Heart right ventricle (tissue), 16 donors: ENCODE measurements around the gene CD80. TPM values are rescaled to one million over a fixed set of nuclear protein-coding genes. Genes with fewer than 3 reads are reported as not detected.

Source experiments
- ATAC-seq, 8 donors: fragments of 200-7000 bp; cut with Tn5 transposase; one replicate each; pipeline ENCODE4 v1.9.1; 2020; ENCODE audit warnings: mild to moderate bottlenecking in 8 of 8, moderate library complexity in 8 of 8, moderate number of reproducible peaks in 1 of 8
- DNase-seq, 2 donors: peaks; one replicate each; pipeline ENCODE4 v3.0.0-alpha.2; 2020
- H3K27ac ChIP-seq, 10 donors: fragments of 200-600 bp; sonication (generic) in 2 of 10; one replicate each; pipeline versions ENCODE4 v1.5.0 to v1.8.0; 2020 to 2022; ENCODE audit warnings: mild to moderate bottlenecking in 3 of 10
- H3K27me3 ChIP-seq, 7 donors: fragments of 200-600 bp; one replicate each; pipeline ENCODE4 v1.8.0; 2021 to 2022; ENCODE audit warnings: mild to moderate bottlenecking in 2 of 7
- H3K36me3 ChIP-seq, 9 donors: fragments of 200-600 bp; sonication (generic) in 1 of 9; one replicate each; pipeline versions ENCODE4 v1.5.0 to v1.8.0; 2020 to 2022; ENCODE audit warnings: mild to moderate bottlenecking in 2 of 9
- H3K4me1 ChIP-seq, 9 donors: fragments of 200-600 bp; sonication (generic) in 1 of 9; one replicate each; pipeline versions ENCODE4 v1.5.0 to v1.8.0; 2020 to 2022; ENCODE audit warnings: mild to moderate bottlenecking in 4 of 9
- H3K4me3 ChIP-seq, 10 donors: fragments of 200-600 bp; sonication (generic) in 2 of 10; one replicate each; pipeline versions ENCODE4 v1.5.0 to v1.8.0; 2020 to 2022; ENCODE audit warnings: mild to moderate bottlenecking in 7 of 10, moderate library complexity in 2 of 10
- H3K9me3 ChIP-seq, 11 donors: fragments of 200-600 bp in 10 of 11; sonication (generic) in 2 of 11; one replicate each; pipeline versions ENCODE4 v1.5.0 to v1.8.0; 2013 to 2022; ENCODE audit warnings: mild to moderate bottlenecking in 2 of 11, control low read depth in 1 of 11, moderate library complexity in 1 of 11
- CTCF ChIP-seq, 9 donors: fragments of 200-600 bp; sonication (generic) in 2 of 9; IDR thresholded peaks; one replicate each; pipeline versions ENCODE4 v1.5.0 to v1.8.0; 2021 to 2022; ENCODE audit warnings: antibody characterized with exemption in 9 of 9, mild to moderate bottlenecking in 5 of 9, moderate library complexity in 1 of 9
- WGBS, 2 donors: extraction: QIAGEN DNeasy Blood & Tissue Kit; methylation state at CpG; one replicate each; pipeline ENCODE4 v1.1.7; 2013; ENCODE audit warnings: inconsistent platforms in 1 of 2; 5-methylcytosine and 5-hydroxymethylcytosine counted together
- intact Hi-C, 10 donors: fragments of 100-400 bp; cut with DNase I; formaldehyde crosslinking; loops; one replicate each; pipeline versions ENCODE4 v1.11.1 to v1.14.2; 2022
- polyA plus RNA-seq, 2 donors: library from polyadenylated mRNA; stranded (reverse); fragments of 200-250 nt; gene quantifications; one replicate each; pipeline ENCODE4 v1.2.3, GENCODE V29; 2013
- total RNA-seq, 10 donors: library from RNA; stranded (reverse); fragmentation: NEBNext Ultra II Directional in 3 of 10; extraction: Animal tissue kit (Norgen Biotek cat#: 25700) in 3 of 10; gene quantifications; one replicate each; pipeline versions ENCODE4 v1.2.1 to v1.2.4, GENCODE V29; 2021 to 2023
- donor health status: Arrhythmogenic right ventricular cardiomyopathy.
- donor health status: ischemic (EF 13 %, LVEDD 7.1; RV severe dilation, severe dysfunction).
- donor health status: healthy with polysubstance abuse.
- donor health status: DM: no; HTN: yes; CAD: no.
- donor health status: DM: no; HTN: no; CAD: no.
- donor health status: ischemic (EF 25% LVEDD 6.9; RV normal size, moderate dysfunction).
- donor health status: ischemic (EF 25% LVEDD 5.7; RV mildly dilated, moderate dysfunction).
- donor health status: healthy.
- donor health status: DM: yes; HTN: yes; CAD: no.
- donor health status: Ischemic cardiomyopathy.
- donor health status: ischemic (EF 35%, LVEDD 5.7; RV mildly dilated, moderate dysfunction).
- donor health status: nonischemic (EF 11% LVEDD 7.7; RV severe dilation, severe dysfunction).
- donor health status: DM: yes; HTN: yes; CAD: no.
- donor health status: PGD.
- donor health status: ischemic (EF 29% LVEDD 5.4; RV normal size, mild dysfunction).
- donor health status: nonischemic (EF 23%, LVEDD 6.1; RV moderate dilation, normal function).

Gene CD80
- total and polyA plus RNA-seq, 12 donors: 0.01 to 1.6 (median 0.33) TPM; not detected in 6

- Histone ChIP-seq H3K27ac (no peak overlapping the region), H3K27me3 (no peaks in the 10 kb centered on the region), H3K4me3 (no peak overlapping the region), H3K4me1 (no peaks in the 10 kb centered on the region), H3K36me3 (no peaks in the 10 kb centered on the region), H3K9me3 (no peaks in the 10 kb centered on the region)
- intact Hi-C loops: no loop called here
- TF ChIP-seq CTCF (IDR thresholded peaks at IDR 0.05): no peak
- DNase-seq (no peak), ATAC-seq (no peak)
- WGBS, 2 donors: 94 to 96% methylated on average over 4 of the region's 4 CpGs
Measured at GRCh38 chr3:119536757-119537156, 22.7 kb downstream of the CD80 start.

- intact Hi-C loops: no loop called here
Measured at GRCh38 chr3:119534296-119534695, 25.1 kb downstream of the CD80 start.

GRCh38 chr3:119531151-119531550 lies 28.3 kb downstream of the CD80 start:
- H3K27me3 ChIP-seq: no peaks in the 10 kb centered on the region
- DNase-seq (no peak), ATAC-seq (no peak)
- no peak for TF ChIP-seq CTCF (IDR thresholded peaks at IDR 0.05)
- no peak overlapping the region for H3K4me3 ChIP-seq
- no peaks in the 10 kb centered on the region for H3K9me3 ChIP-seq
- H3K4me1 ChIP-seq: no peaks in the 10 kb centered on the region
- H3K36me3 ChIP-seq: peaks cover 0 to 4% (median 0%) of the 10 kb centered on the region in 9 donors
- intact Hi-C loops: no loop called here
- H3K27ac ChIP-seq: no peak overlapping the region
- WGBS, 2 donors: 95% methylated on average over 4 of the region's 4 CpGs

More at GRCh38 chr3:119534296-119534695, 25.1 kb downstream of the CD80 start:
- Histone ChIP-seq H3K9me3 (no peaks in the 10 kb centered on the region), H3K4me1 (no peaks in the 10 kb centered on the region), H3K27ac (no peak overlapping the region), H3K27me3 (no peaks in the 10 kb centered on the region), H3K36me3 (no peaks in the 10 kb centered on the region), H3K4me3 (no peak overlapping the region)
- WGBS, 2 donors: 92 to 100% methylated on average over 1 of the region's 1 CpG
- TF ChIP-seq CTCF (IDR thresholded peaks at IDR 0.05): no peak
- no peak for ATAC-seq
- DNase-seq: no peak

GRCh38 chr3:119530456-119530855 lies 29.0 kb downstream of the CD80 start:
- DNase-seq: no peak
- Histone ChIP-seq H3K9me3 (no peaks in the 10 kb centered on the region), H3K4me3 (no peak overlapping the region), H3K27ac (no peak overlapping the region), H3K4me1 (peaks cover 0 to 1% (median 0%) of the 10 kb centered on the region in 9 donors), H3K36me3 (peaks cover 0 to 9% (median 0%) of the 10 kb centered on the region in 9 donors), H3K27me3 (no peaks in the 10 kb centered on the region)
- 71 to 81% methylated on average over 2 of the region's 2 CpGs for WGBS, 2 donors
- ATAC-seq: no peak
- TF ChIP-seq CTCF (IDR thresholded peaks at IDR 0.05): no peak
- intact Hi-C loops: no loop called here
